ENCODE data around the gene ADI1.

- TF ChIP-seq CTCF (IDR thresholded peaks at IDR 0.05), result no peak
- TF ChIP-seq POLR2A (IDR thresholded peaks at IDR 0.05; ENCODE audit: low read depth), result no peak
Measured at GRCh38 chr2:3476321-3476984, 42.9 kb downstream of the ADI1 start.

All from esophagus muscularis mucosa (tissue), 3 donors.